SU-DHL-6 (cell line): Measurements from ENCODE around the gene STARD7.

ENCODE experiments used
- H2AFZ ChIP-seq: fragments of 200-600 bp; sonication (generic); 2 replicates; pipeline ENCODE4 v1.6.1; 2014; ENCODE audit warnings: low read depth, mild to moderate bottlenecking, moderate library complexity, mixed read lengths, antibody characterized with exemption, low read length; ENCODE audit not compliant: severe bottlenecking
- H3F3A ChIP-seq: fragments of 200-600 bp; shearing (Covaris generic); 2 replicates; pipeline ENCODE4 v1.6.0; 2016; ENCODE audit warnings: antibody characterized with exemption, mild to moderate bottlenecking; ENCODE audit not compliant: insufficient read depth
- H3K27ac ChIP-seq: fragments of 200-600 bp; sonication (generic); 2 replicates; pipeline ENCODE4 v1.5.1; 2016; ENCODE audit warnings: low read depth, mild to moderate bottlenecking, low read length, moderate library complexity, mixed read lengths
- H3K27me3 ChIP-seq: fragments of 200-600 bp; sonication (generic), shearing (Covaris generic); 2 replicates; pipeline ENCODE4 v1.6.0; 2014; ENCODE audit warnings: mild to moderate bottlenecking, low read length
- H3K36me3 ChIP-seq: fragments of 200-600 bp; sonication (generic); 2 replicates; pipeline ENCODE4 v1.6.1; 2014; ENCODE audit warnings: mild to moderate bottlenecking, low read length, mixed read lengths
- H3K4me2 ChIP-seq: fragments of 300-600, 200-600 bp; shearing (Covaris generic), sonication (generic); 2 replicates; pipeline ENCODE4 v1.6.0; 2014; ENCODE audit warnings: low read length, low read depth, mild to moderate bottlenecking; ENCODE audit not compliant: poor library complexity, severe bottlenecking
- H3K4me3 ChIP-seq: fragments of 200-600 bp; sonication (generic); 2 replicates; pipeline ENCODE4 v1.5.1; 2014; ENCODE audit warnings: antibody characterized with exemption, low read length, mild to moderate bottlenecking, mixed read lengths; ENCODE audit not compliant: insufficient read depth, poor library complexity, severe bottlenecking
- H3K79me2 ChIP-seq: fragments of 200-600 bp; sonication (generic); 2 replicates; pipeline ENCODE4 v1.6.1; 2014; ENCODE audit warnings: mild to moderate bottlenecking, low read length, moderate library complexity; ENCODE audit not compliant: insufficient read depth
- H3K9ac ChIP-seq: fragments of 200-600 bp; sonication (generic); 2 replicates; pipeline ENCODE4 v1.7.0; 2014; ENCODE audit warnings: mild to moderate bottlenecking, low read length
- H3K9me2 ChIP-seq: fragments of 200-600 bp; sonication (generic); replicated peaks from 2 replicates; pipeline ENCODE4 v1.6.1; 2014; ENCODE audit warnings: low read length; ENCODE audit not compliant: insufficient read depth
- H3K9me3 ChIP-seq: fragments of 200-600 bp; sonication (generic); 2 replicates; pipeline ENCODE4 v1.6.1; 2014; ENCODE audit warnings: low read length, mixed read lengths; ENCODE audit not compliant: insufficient read depth
- H4K20me1 ChIP-seq: fragments of 200-600 bp; sonication (generic); 2 replicates; pipeline ENCODE4 v1.6.1; 2014; ENCODE audit warnings: low read depth, mild to moderate bottlenecking, antibody characterized with exemption, low read length, moderate library complexity, mixed read lengths
- EZH2phosphoT487 ChIP-seq: fragments of 200-600 bp; sonication (generic), shearing (Covaris generic); conservative IDR thresholded peaks from 2 replicates; pipeline ENCODE4 v1.6.1; 2018; ENCODE audit warnings: mild to moderate bottlenecking, antibody characterized with exemption, low read length, moderate library complexity, mixed read lengths
- TF ChIP-seq, protein P1 (sequence below): fragments of 200-600 bp; sonication (generic); IDR thresholded peaks from one replicate; pipeline ENCODE4 v1.5.1; 2017; ENCODE audit warnings: antibody characterized with exemption, mild to moderate bottlenecking, low read length, moderate library complexity; ENCODE audit not compliant: insufficient read depth, poor library complexity, severe bottlenecking

The STARD7 gene

DNA sequence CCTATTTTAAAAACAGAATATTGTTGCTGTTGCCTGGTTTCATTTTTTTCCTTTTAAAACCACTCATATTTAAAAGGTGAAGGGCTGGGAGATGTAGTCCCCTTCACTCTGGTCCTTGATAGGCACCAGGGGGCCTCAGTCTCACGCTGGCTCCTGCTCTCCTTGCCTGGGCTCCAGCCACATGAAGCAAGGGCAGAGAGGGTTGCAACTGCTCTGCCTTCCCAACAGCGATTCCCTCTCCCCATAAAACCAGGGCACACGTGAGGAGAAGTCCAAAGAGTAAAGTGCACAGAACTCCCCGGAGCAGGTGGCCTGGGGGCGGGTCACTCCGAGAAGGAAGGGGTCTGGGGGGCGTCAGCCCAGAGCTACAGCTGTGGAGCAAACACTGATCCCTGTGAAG lies 44.4 kb upstream of the STARD7 start:
- H2AFZ ChIP-seq: no peak overlapping the region
- no peak overlapping the region for H3K4me3 ChIP-seq
- TF ChIP-seq EZH2phosphoT487: no peak
- TF ChIP-seq, protein P1, sequence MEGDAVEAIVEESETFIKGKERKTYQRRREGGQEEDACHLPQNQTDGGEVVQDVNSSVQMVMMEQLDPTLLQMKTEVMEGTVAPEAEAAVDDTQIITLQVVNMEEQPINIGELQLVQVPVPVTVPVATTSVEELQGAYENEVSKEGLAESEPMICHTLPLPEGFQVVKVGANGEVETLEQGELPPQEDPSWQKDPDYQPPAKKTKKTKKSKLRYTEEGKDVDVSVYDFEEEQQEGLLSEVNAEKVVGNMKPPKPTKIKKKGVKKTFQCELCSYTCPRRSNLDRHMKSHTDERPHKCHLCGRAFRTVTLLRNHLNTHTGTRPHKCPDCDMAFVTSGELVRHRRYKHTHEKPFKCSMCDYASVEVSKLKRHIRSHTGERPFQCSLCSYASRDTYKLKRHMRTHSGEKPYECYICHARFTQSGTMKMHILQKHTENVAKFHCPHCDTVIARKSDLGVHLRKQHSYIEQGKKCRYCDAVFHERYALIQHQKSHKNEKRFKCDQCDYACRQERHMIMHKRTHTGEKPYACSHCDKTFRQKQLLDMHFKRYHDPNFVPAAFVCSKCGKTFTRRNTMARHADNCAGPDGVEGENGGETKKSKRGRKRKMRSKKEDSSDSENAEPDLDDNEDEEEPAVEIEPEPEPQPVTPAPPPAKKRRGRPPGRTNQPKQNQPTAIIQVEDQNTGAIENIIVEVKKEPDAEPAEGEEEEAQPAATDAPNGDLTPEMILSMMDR: no peak
- peaks cover 10% of the 10 kb centered on the region for H3K79me2 ChIP-seq
- no peaks in the 10 kb centered on the region for H3K9me3 ChIP-seq
- no peaks in the 10 kb centered on the region for H3K9me2 ChIP-seq
- no peak overlapping the region for H3K9ac ChIP-seq
- H3F3A ChIP-seq: no peaks in the 10 kb centered on the region
- no peaks in the 10 kb centered on the region for H3K27me3 ChIP-seq
- no peak overlapping the region for H3K4me2 ChIP-seq
- no peak overlapping the region for H3K27ac ChIP-seq
- H4K20me1 ChIP-seq: no peaks in the 10 kb centered on the region
- H3K36me3 ChIP-seq: 0 out of 2 replicates have a peak, but pooled peaks cover 2% of the 10 kb centered on the region

DNA sequence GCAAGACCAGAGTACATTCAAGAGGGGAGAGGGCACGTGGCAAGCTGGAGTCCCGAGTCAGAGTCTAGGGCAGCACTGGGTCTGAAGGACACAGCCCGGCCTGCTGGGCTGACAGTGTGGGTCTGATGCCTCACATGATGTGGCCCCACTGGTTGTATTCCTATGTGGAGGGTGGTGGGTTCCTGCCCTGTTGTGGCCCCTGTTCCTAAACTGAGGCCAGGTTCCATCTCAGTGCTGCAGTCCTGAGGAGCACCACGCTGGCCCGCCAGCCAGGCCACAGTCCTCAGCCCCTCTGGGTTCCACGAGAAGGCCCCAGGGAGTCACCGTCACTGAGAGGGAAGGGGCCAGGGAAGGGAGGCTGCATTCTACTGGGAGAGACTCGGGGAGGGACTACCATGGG lies 43.9 kb upstream of the STARD7 start:
- H3K9ac ChIP-seq: no peak overlapping the region
- no peak overlapping the region for H3K4me2 ChIP-seq
- H3K27ac ChIP-seq: no peak overlapping the region
- no peak for TF ChIP-seq EZH2phosphoT487
- TF ChIP-seq, protein P1: no peak
- no peaks in the 10 kb centered on the region for H3K9me2 ChIP-seq
- no peaks in the 10 kb centered on the region for H3K9me3 ChIP-seq
- H3K36me3 ChIP-seq: 0 out of 2 replicates have a peak, but pooled peaks cover 2% of the 10 kb centered on the region
- H3K4me3 ChIP-seq: no peak overlapping the region
- H3K27me3 ChIP-seq: no peaks in the 10 kb centered on the region
- H3K79me2 ChIP-seq: peaks cover 7% of the 10 kb centered on the region; the same call in 1 of the 2 replicates
- no peaks in the 10 kb centered on the region for H3F3A ChIP-seq
- no peak overlapping the region for H2AFZ ChIP-seq
- H4K20me1 ChIP-seq: no peaks in the 10 kb centered on the region

DNA sequence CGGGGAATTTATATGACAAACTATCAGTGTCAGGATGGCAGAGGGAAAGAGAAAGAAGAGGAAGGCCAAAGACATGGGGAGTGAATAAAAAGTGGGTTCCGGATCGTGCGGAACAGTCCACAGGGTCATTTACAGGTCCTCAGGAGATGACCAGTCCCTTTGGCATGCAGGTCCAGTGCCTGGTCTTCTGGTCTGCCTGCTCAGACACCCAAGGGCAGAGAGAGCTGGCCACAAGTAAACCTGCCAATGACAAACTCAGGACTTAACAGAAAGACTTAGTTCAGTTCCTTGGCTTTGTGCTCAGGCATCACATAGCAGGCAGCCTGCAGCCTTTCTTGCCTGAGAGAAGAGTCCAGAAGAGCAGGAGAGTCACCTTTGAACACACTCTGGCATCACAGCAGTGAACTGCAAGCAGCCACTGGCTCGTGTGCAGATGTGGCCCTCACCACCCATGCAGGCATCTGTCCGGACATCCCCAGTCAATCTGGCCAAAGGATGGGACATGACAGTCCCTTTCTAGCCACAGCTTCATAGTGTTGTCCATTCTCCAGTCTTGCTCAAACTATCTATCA lies 43.2 kb upstream of the STARD7 start:
- no peak overlapping the region for H2AFZ ChIP-seq
- H4K20me1 ChIP-seq: no peaks in the 10 kb centered on the region
- no peaks in the 10 kb centered on the region for H3K9me2 ChIP-seq
- H3K9me3 ChIP-seq: no peaks in the 10 kb centered on the region
- peaks cover 2% of the 10 kb centered on the region; the same call in 1 of the 2 replicates for H3K79me2 ChIP-seq
- no peaks in the 10 kb centered on the region for H3F3A ChIP-seq
- no peak overlapping the region for H3K9ac ChIP-seq
- no peak for TF ChIP-seq EZH2phosphoT487
- TF ChIP-seq, protein P1: no peak
- H3K27me3 ChIP-seq: no peaks in the 10 kb centered on the region
- no peak overlapping the region for H3K27ac ChIP-seq
- H3K4me3 ChIP-seq: no peak overlapping the region
- 0 out of 2 replicates have a peak, but pooled peaks cover 2% of the 10 kb centered on the region for H3K36me3 ChIP-seq
- no peak overlapping the region for H3K4me2 ChIP-seq
